Activated CD8-positive, alpha-beta T cell treated with anti-CD3 and anti-CD28 coated beads for 36 hours (primary cell): Measurements from ENCODE around the gene GRIA1. TPM values are rescaled to one million over a fixed set of nuclear protein-coding genes. Genes with fewer than 3 reads are reported as not detected.

Source experiments
- ATAC-seq: fragments of 200-7000 bp; cut with Tn5 transposase; one replicate; pipeline ENCODE4 v1.10.0; 2021; ENCODE audit warnings: mild to moderate bottlenecking, moderate library complexity
- CTCF ChIA-PET: fragments of 350-600 bp; sonication (Branson Sonifier 250); formaldehyde crosslinking; loops from one replicate; lab custom pipeline; 2021; ENCODE audit warnings: antibody characterized with exemption; lab: Charles Lee
- POLR2A ChIA-PET: fragments of 350-600 bp; sonication (Branson Sonifier 250); formaldehyde crosslinking; loops from one replicate; lab custom pipeline; 2021; ENCODE audit warnings: antibody characterized with exemption; lab: Charles Lee
- DNase-seq: peaks from one replicate; pipeline ENCODE4 v3.0.0-alpha.2; 2020
- H3K27ac Mint-ChIP-seq: one replicate; pipeline ENCODE4 v1.8.0; 2021; ENCODE audit warnings: mild to moderate bottlenecking, mixed read lengths
- H3K27me3 Mint-ChIP-seq: one replicate; pipeline ENCODE4 v1.8.0; 2021; ENCODE audit warnings: mixed read lengths
- H3K36me3 Mint-ChIP-seq: one replicate; pipeline ENCODE4 v1.8.0; 2021; ENCODE audit warnings: low read depth, mixed read lengths
- H3K4me1 Mint-ChIP-seq: one replicate; pipeline ENCODE4 v1.8.0; 2021; ENCODE audit warnings: low read depth, mixed read lengths
- H3K4me3 Mint-ChIP-seq: one replicate; pipeline ENCODE4 v1.8.0; 2021; ENCODE audit warnings: mild to moderate bottlenecking, moderate library complexity, mixed read lengths
- H3K9me3 Mint-ChIP-seq: one replicate; pipeline ENCODE4 v1.8.0; 2021; ENCODE audit warnings: mixed read lengths
- intact Hi-C: fragments of 100-400 bp; cut with micrococcal nuclease; formaldehyde crosslinking; loops from one replicate; pipeline ENCODE4 v1.10.0; 2022
- total RNA-seq, 2 experiments: library from RNA; stranded (reverse); gene quantifications; one replicate each; pipeline ENCODE4 v1.2.3, GENCODE V29; 2021
- TF ChIP-seq, protein P1 (sequence below): fragments of 200-600 bp; IDR thresholded peaks from one replicate; pipeline ENCODE4 v1.8.0; 2022; ENCODE audit warnings: antibody characterized with exemption, mild to moderate bottlenecking

GRIA1 gene
- total RNA-seq, 2 experiments from 2014 or later, result not detected

DNA sequence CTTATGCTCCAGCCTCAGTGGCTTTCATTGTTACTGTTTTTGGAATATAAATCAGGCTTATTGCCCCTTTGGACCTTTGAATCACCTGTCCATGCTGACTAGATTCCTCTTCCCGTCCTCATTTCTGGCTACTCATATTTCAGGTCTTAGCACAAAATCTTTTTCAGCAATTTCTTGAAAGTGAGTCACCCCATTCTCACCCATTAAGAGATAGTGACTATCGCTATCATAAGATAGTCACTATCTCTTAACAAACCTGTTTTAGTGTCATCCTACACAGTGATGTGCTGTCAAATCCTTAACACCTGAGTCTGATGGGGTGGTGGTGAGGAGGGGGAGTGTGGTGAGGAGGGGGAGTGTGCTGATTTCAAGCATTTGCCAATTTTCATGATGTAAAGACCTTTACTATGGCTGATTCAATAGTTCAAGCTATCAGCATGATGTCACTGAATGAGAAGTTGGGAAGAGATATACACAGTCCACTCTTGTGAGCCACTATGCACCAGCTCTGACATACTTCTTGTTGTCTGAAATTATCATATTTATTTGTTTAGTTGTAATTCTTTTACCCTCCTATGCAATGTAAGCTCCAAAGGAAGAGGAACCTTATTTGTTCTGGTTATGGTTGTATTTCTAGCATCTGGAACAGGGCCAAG, 95.3 kb downstream of the GRIA1 start:
- DNase-seq (no peak), ATAC-seq (no peak)
- TF ChIP-seq, protein P1, sequence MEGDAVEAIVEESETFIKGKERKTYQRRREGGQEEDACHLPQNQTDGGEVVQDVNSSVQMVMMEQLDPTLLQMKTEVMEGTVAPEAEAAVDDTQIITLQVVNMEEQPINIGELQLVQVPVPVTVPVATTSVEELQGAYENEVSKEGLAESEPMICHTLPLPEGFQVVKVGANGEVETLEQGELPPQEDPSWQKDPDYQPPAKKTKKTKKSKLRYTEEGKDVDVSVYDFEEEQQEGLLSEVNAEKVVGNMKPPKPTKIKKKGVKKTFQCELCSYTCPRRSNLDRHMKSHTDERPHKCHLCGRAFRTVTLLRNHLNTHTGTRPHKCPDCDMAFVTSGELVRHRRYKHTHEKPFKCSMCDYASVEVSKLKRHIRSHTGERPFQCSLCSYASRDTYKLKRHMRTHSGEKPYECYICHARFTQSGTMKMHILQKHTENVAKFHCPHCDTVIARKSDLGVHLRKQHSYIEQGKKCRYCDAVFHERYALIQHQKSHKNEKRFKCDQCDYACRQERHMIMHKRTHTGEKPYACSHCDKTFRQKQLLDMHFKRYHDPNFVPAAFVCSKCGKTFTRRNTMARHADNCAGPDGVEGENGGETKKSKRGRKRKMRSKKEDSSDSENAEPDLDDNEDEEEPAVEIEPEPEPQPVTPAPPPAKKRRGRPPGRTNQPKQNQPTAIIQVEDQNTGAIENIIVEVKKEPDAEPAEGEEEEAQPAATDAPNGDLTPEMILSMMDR, result no peak
- Mint-ChIP-seq H3K36me3 (no peaks in the 10 kb centered on the region), H3K9me3 (no peaks in the 10 kb centered on the region), H3K4me1 (no peaks in the 10 kb centered on the region), H3K27ac (no peak overlapping the region), H3K4me3 (no peak overlapping the region), H3K27me3 (peaks cover 4% of the 10 kb centered on the region)
- POLR2A ChIA-PET, result no interaction called here
- intact Hi-C loops, result no loop called here
- CTCF ChIA-PET, result no interaction called here

DNA sequence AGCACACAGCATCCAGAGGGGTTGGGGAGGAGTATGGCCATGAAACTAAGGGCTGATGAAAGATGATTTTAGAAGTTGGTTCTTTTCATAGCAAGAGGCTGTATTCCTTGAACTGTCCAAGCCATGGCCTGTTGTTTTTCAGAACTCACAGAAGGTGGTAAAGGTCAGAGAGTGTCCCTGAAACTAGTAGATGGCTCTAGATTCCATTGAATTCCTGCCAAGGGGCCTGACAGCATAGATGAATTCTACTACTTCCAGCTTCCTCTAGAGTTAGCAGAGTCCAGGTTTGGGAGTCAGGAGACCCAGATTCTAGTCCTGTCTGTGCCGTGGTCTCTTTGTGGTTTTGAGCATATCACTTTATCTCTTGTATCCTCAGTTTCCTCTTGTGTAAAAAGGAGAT, 101.6 kb downstream of the GRIA1 start:
- no peak overlapping the region for H3K4me3 Mint-ChIP-seq
- ChIA-PET POLR2A (no interaction called here), CTCF (no interaction called here)
- intact Hi-C loops, result no loop called here
- no peaks in the 10 kb centered on the region for H3K4me1 Mint-ChIP-seq
- DNase-seq (no peak), ATAC-seq (no peak)
- H3K9me3 Mint-ChIP-seq, result no peaks in the 10 kb centered on the region
- TF ChIP-seq, protein P1, result no peak
- H3K36me3 Mint-ChIP-seq, result no peaks in the 10 kb centered on the region
- no peaks in the 10 kb centered on the region for H3K27me3 Mint-ChIP-seq
- no peak overlapping the region for H3K27ac Mint-ChIP-seq

DNA sequence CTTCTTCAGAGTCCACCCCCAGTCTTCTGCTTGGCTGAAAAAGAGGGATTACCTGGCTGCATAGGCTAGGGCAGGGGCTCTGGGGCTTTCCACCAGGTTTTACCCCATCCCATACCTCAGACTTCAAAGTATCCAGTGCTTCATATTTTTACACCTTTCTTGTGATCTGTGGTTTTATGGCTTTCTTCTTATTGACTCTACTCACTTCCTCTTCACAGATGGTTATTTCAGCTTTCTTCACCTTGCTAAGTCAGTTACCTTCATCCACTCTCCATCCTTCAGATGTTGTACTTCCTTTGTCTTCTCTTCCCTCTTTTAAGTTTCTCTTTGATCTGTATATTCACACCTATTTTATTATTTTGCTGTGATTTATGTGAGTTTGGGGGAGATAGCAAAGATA, 104.3 kb downstream of the GRIA1 start:
- no peak for DNase-seq
- Mint-ChIP-seq H3K4me3 (no peak overlapping the region), H3K4me1 (no peaks in the 10 kb centered on the region), H3K9me3 (no peaks in the 10 kb centered on the region), H3K27ac (no peak overlapping the region), H3K36me3 (no peaks in the 10 kb centered on the region), H3K27me3 (no peaks in the 10 kb centered on the region)
- POLR2A ChIA-PET, result no interaction called here
- ATAC-seq, result no peak
- intact Hi-C loops, result no loop called here
- CTCF ChIA-PET, result no interaction called here
- TF ChIP-seq, protein P1, result no peak

DNA sequence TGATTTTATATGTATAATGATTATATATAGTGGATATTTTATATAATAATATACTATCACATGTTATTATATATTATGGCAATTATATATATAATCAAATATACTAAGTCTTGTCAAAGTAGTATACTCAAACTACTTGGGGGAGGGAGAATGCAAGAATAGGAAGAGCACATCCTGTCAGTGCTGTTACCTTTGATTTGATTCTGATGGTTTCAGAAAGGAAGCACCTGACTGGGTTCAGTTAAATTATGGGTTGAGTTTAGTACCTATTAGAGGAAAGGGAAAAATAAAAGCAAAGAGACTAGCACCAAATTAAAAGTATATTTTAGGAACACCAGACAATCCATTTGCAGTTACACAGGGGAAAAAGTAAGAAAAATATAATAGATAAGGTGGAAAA, 107.6 kb downstream of the GRIA1 start:
- intact Hi-C loops, result no loop called here
- CTCF ChIA-PET, result no interaction called here
- POLR2A ChIA-PET, result no interaction called here
- no peaks in the 10 kb centered on the region for H3K27me3 Mint-ChIP-seq
- no peaks in the 10 kb centered on the region for H3K36me3 Mint-ChIP-seq
- ATAC-seq, result no peak
- no peak overlapping the region for H3K4me3 Mint-ChIP-seq
- TF ChIP-seq, protein P1, result no peak
- no peak for DNase-seq
- peaks cover 2% of the 10 kb centered on the region for H3K9me3 Mint-ChIP-seq
- no peaks in the 10 kb centered on the region for H3K4me1 Mint-ChIP-seq
- H3K27ac Mint-ChIP-seq, result no peak overlapping the region

DNA sequence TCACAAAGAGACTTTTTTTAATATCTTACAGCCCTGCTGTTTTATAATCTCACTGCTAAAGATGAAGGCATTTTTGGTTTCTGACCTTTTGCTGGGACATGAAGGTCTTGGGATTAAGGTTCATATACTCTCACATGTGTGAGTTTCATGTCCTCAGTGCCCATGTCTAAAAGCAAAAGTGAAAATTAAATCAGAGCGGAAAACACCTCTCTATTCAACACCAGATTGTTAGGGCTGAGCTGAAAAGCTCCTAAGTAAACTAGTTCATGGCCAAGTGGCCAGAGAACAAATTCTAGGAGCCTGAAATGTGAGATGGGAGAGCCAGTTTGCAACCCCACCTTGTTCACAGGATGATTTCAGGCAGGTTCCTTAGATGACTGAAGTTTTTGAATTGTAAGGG, 110.9 kb downstream of the GRIA1 start:
- ChIA-PET POLR2A (no interaction called here), CTCF (no interaction called here)
- H3K4me3 Mint-ChIP-seq, result no peak overlapping the region
- intact Hi-C loops, result no loop called here
- TF ChIP-seq, protein P1, result no peak
- no peaks in the 10 kb centered on the region for H3K36me3 Mint-ChIP-seq
- peaks cover 2% of the 10 kb centered on the region for H3K9me3 Mint-ChIP-seq
- ATAC-seq, result no peak
- no peak overlapping the region for H3K27ac Mint-ChIP-seq
- DNase-seq, result no peak
- H3K27me3 Mint-ChIP-seq, result no peaks in the 10 kb centered on the region
- no peaks in the 10 kb centered on the region for H3K4me1 Mint-ChIP-seq
